Caco-2 (cell line): ENCODE measurements around the gene POLR2J3. TPM values are rescaled to one million over a fixed set of nuclear protein-coding genes. Genes with fewer than 3 reads are reported as not detected.
"Not testable (repeated sequence)": the region's sequence is repeated elsewhere in the genome, so short reads cannot be mapped to it uniquely, and the experiment has no call there.

Experiments used
- BruUV-seq: library from RNA; stranded (reverse); fragments of 400-500 nt; replicated peaks from 2 replicates; lab custom pipeline; 2021; lab: Mats Ljungman, UMichigan
- CTCF ChIA-PET: fragments of 300-600 bp; sonication (Branson Sonifier 250); formaldehyde crosslinking; loops from one replicate; lab custom pipeline; 2022; ENCODE audit warnings: antibody characterized with exemption; lab: Charles Lee
- POLR2A ChIA-PET: fragments of 300-600 bp; sonication (Branson Sonifier 250); formaldehyde crosslinking; loops from one replicate; lab custom pipeline; 2022; ENCODE audit warnings: antibody characterized with exemption; lab: Charles Lee
- DNase-seq, 2 experiments: peaks; one replicate each; pipeline versions ENCODE4 v3.0.0 to v3.0.0-alpha.2; 2020 to 2022
- H3K27me3 ChIP-seq: replicated peaks from 2 replicates; pipeline ENCODE4 v1.6.0; 2011; ENCODE audit warnings: low read length; ENCODE audit not compliant: control insufficient read depth, insufficient read depth
- H3K36me3 ChIP-seq: 2 replicates; pipeline ENCODE4 v1.5.1; 2011; ENCODE audit warnings: low read length; ENCODE audit not compliant: control insufficient read depth, insufficient read depth
- H3K4me1 ChIP-seq: fragments of 250-450 bp; sonication (Bioruptor Pico); 2 replicates; pipeline ENCODE4 v1.5.1; 2020; ENCODE audit warnings: mild to moderate bottlenecking
- H3K4me3 ChIP-seq: 2 replicates; pipeline ENCODE4 v1.5.1; 2011; ENCODE audit warnings: low read depth, mild to moderate bottlenecking, control low read depth, low read length
- H3K9me3 ChIP-seq: fragments of 250-450 bp; sonication (Bioruptor Pico); 2 replicates; pipeline ENCODE4 v1.5.1; 2020; ENCODE audit warnings: mild to moderate bottlenecking, moderate library complexity
- H3K27ac Mint-ChIP-seq: one replicate; pipeline ENCODE4 v1.8.0; 2022; ENCODE audit warnings: mixed read lengths; ENCODE audit not compliant: unreplicated experiment
- H3K27me3 Mint-ChIP-seq: one replicate; pipeline ENCODE4 v1.8.0; 2022; ENCODE audit warnings: mixed read lengths; ENCODE audit not compliant: insufficient read depth, unreplicated experiment
- H3K36me3 Mint-ChIP-seq: one replicate; pipeline ENCODE4 v1.8.0; 2022; ENCODE audit warnings: mild to moderate bottlenecking, mixed read lengths; ENCODE audit not compliant: insufficient read depth, unreplicated experiment
- H3K4me1 Mint-ChIP-seq: one replicate; pipeline ENCODE4 v1.8.0; 2022; ENCODE audit warnings: low read depth, mixed read lengths; ENCODE audit not compliant: unreplicated experiment
- H3K4me3 Mint-ChIP-seq: one replicate; pipeline ENCODE4 v1.8.0; 2022; ENCODE audit warnings: mild to moderate bottlenecking, moderate library complexity, mixed read lengths; ENCODE audit not compliant: unreplicated experiment
- H3K9me3 Mint-ChIP-seq: one replicate; pipeline ENCODE4 v1.8.0; 2022; ENCODE audit warnings: mixed read lengths; ENCODE audit not compliant: unreplicated experiment
- intact Hi-C: fragments of 100-400 bp; cut with micrococcal nuclease; formaldehyde crosslinking; loops from one replicate; pipeline ENCODE4 v1.10.0; 2022; ENCODE audit not compliant: unreplicated experiment
- total RNA-seq: library from RNA; stranded (reverse); gene quantifications from 2 replicates; pipeline ENCODE4 v1.2.3, GENCODE V29; 2022

Gene POLR2J3
- total RNA-seq, 1 experiment from 2014 or later, result 37.4 TPM

DNA sequence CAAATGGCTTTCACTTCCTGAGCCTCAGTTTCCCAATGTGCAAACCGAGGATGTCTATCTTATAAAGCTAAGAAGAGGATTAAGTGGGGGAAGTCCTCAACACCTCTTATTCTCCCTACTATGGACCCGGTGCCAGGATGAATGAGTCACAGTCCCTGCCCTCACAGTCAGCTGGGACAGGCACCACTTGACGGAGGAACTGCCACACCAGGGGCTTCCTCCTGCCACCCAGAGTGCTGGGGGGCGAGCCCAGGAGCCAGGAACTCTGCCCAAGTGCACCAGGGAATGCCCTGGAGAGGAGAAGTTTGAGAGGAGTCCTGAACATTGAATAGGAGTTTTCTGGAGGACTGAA, 41.9 kb upstream of the POLR2J3 start:
- POLR2A ChIA-PET, H3K27me3 Mint-ChIP-seq, H3K9me3 ChIP-seq, BruUV-seq, H3K4me3 ChIP-seq, intact Hi-C loops, H3K4me1 Mint-ChIP-seq, H3K4me3 Mint-ChIP-seq, H3K36me3 Mint-ChIP-seq, DNase-seq, H3K36me3 ChIP-seq, H3K4me1 ChIP-seq, H3K9me3 Mint-ChIP-seq, CTCF ChIA-PET, H3K27ac Mint-ChIP-seq, H3K27me3 ChIP-seq: not testable (repeated sequence)

DNA sequence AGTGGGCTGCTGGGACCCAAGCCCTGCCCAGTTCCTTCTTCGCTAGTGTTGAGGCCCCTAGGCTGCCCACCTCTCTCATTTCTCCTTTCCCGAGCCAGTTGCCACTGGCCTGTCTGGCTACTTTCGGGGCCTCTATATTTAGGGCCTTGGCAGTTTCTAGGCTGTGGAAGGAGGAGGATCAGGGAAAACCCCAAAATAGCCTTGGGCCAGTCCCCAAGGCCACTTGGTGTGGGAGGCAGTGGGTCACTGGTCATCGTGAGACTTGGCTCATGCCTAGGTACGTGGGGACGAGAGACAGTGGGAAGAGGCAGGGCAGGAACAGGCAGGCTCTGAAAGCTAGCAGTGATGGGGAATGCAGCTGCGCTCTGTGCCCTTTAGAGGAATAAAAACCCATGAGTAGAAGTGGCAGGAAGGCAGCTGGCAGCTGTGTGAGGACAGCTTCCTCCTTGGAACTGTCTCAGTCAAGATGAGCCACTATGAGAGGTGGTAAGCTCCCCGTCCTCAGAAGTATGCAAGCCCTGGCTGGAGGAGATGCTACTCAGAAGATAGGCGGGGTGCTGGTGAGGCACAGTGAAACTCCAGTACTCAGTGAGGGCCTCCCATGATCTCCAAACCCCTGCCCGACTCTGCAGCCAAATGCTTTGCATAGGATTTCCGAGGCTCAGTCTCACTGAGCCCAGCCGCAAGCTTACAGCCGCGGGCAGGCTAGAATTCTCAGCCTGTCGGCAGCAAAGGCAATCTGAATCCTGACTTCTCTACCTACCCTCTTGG, 41.4 kb upstream of the POLR2J3 start:
- H3K9me3 Mint-ChIP-seq, H3K36me3 Mint-ChIP-seq, H3K27ac Mint-ChIP-seq, CTCF ChIA-PET, intact Hi-C loops, H3K9me3 ChIP-seq, H3K4me3 ChIP-seq, H3K4me3 Mint-ChIP-seq, H3K27me3 Mint-ChIP-seq, BruUV-seq, H3K4me1 ChIP-seq, DNase-seq, H3K27me3 ChIP-seq, H3K4me1 Mint-ChIP-seq, H3K36me3 ChIP-seq, POLR2A ChIA-PET: not testable (repeated sequence)

DNA sequence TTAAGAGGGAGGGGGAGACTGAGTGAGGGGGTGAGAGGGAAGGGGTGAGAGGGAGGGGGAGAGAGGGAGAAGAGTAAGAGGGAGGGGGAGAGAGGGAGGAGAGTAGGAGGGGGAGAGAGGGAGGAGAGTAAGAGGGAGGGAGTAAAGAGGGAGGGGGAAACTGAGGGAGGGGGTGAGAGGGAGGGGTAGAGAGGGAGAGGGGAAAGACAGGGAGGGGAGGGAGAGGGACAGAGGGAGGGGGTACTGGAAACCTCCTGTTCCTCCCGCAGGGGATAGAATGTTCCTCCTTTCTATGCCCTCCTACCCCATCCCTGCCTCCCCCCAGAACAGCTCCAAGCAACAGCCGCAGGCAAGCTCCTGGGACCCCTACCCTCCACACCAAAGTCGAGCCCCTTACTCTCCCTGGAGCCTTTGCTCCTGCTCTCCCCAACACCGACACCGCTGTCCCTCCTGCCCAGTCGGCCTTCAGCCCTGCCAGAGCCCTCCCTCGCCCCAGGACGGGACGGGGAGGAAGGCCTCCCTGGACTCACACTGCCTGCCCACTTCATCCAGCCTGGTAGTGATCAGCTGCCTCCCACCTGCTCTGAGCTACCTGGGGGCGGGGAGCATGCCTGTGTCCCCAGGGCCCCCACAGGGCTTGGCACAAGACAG, 39.4 kb upstream of the POLR2J3 start:
- H3K4me1 Mint-ChIP-seq, H3K36me3 ChIP-seq, H3K4me3 Mint-ChIP-seq, H3K27me3 Mint-ChIP-seq, H3K36me3 Mint-ChIP-seq, POLR2A ChIA-PET, H3K4me3 ChIP-seq, intact Hi-C loops, H3K27me3 ChIP-seq, BruUV-seq, H3K27ac Mint-ChIP-seq, CTCF ChIA-PET, H3K4me1 ChIP-seq, H3K9me3 Mint-ChIP-seq, H3K9me3 ChIP-seq: not testable (repeated sequence)
- DNase-seq, result peak in 1 of 2 experiments; percentile 39

DNA sequence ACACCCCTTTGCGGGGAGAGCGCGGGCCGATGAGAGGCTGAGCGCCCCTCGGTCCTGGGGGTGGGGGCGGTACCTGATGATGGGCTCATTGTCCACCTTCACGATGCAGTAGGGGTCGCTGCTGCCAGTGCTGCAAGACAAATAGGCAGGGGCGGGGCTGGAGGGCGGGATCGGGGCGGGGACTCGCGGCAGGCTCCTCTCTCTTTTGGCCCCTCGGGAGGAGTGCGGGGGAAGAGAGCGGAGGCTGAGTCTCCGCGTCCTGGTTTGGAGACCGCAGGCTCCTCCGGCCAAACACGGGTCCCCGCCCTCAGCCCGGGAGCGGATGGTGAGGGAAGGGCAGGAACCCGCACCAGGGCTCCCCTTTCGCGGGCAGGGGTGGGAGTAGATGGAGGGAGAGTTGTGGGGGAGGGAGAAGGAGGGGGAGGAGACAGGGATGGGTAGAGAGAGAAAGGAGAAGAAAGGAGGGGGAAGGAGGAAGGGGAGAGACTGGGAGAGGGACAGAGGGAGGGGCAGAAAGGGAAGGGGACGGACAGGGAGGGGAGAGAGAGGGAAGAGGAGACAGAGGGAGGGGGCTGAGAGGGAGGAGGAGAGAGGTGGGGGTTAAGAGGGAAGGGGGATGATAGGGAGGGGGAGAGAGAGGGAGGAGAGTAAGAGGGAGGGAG, 38.8 kb upstream of the POLR2J3 start:
- H3K9me3 Mint-ChIP-seq, H3K9me3 ChIP-seq, POLR2A ChIA-PET, H3K27me3 Mint-ChIP-seq, H3K36me3 ChIP-seq, CTCF ChIA-PET, H3K4me3 ChIP-seq, H3K4me1 Mint-ChIP-seq, intact Hi-C loops, DNase-seq, H3K27ac Mint-ChIP-seq, BruUV-seq, H3K36me3 Mint-ChIP-seq, H3K27me3 ChIP-seq, H3K4me3 Mint-ChIP-seq, H3K4me1 ChIP-seq: not testable (repeated sequence)

DNA sequence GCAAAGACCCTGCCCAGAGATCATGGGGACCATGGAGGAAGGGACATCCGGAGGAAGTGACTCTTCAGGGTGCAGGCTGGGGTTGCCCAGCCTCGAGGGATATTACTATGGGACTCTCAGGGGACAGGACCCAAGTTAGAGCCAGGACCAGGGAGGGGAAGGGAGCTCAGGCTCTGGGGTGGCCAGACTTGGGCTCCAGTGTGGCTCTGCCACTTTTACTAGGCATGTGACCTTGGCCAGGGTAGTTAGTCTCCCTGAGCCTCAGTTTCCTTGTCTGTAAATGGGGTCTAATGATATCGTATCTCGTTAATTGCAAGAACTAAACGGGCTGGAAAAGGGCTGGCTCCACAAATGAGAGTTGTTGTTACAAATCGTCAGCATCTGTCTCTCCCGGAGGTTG, 38.1 kb upstream of the POLR2J3 start:
- H3K9me3 ChIP-seq, CTCF ChIA-PET, H3K4me1 ChIP-seq, H3K27ac Mint-ChIP-seq, H3K27me3 Mint-ChIP-seq, intact Hi-C loops, H3K27me3 ChIP-seq, H3K9me3 Mint-ChIP-seq, H3K4me3 Mint-ChIP-seq, BruUV-seq, H3K36me3 ChIP-seq, H3K4me1 Mint-ChIP-seq, H3K36me3 Mint-ChIP-seq, H3K4me3 ChIP-seq, POLR2A ChIA-PET: not testable (repeated sequence)
- DNase-seq, result peak in 1 of 2 experiments; percentile 16

DNA sequence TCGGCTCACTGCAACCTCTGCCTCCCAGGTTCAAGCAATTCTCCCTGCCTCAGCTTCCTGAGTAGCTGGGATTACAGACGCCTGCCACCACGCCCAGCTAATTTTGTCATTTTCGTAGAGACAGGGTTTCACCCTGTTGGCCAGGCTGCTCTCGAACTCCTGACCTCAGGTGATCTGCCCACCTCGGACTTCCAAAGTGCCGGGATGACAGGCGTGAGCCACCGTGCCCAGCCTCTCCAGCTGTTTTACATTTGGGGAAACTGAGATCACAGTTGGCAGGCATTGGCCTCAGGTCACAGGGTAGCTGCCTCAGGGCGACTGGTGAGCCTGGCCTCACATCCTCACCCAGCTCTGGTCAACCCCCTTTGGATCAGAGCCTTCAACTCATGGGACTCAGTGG, 37.4 kb upstream of the POLR2J3 start:
- H3K27ac Mint-ChIP-seq, H3K4me1 Mint-ChIP-seq, POLR2A ChIA-PET, H3K4me3 Mint-ChIP-seq, H3K4me3 ChIP-seq, DNase-seq, H3K9me3 ChIP-seq, H3K27me3 Mint-ChIP-seq, CTCF ChIA-PET, H3K36me3 Mint-ChIP-seq, H3K36me3 ChIP-seq, H3K9me3 Mint-ChIP-seq, intact Hi-C loops, BruUV-seq, H3K27me3 ChIP-seq, H3K4me1 ChIP-seq: not testable (repeated sequence)

DNA sequence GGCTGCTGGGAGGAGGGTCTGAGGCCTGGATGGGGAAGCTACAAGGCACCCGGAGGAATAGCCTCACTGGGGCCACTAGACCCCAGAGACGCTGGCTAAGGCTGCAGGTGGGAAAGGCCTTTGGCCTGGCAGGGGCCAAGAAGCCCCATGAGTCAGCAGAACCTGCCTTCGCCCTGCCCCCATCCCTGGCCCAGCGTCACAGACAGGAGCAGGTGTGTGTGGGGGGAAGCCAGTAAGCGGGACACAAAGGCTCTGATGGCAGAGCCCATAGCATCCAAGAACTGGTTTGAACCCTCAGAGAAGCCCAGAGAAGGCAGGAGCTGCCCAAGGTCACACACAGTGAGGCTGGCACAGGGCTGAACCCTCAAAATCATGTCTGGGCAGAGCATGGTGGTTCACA, 34.5 kb upstream of the POLR2J3 start:
- POLR2A ChIA-PET, H3K36me3 ChIP-seq, H3K9me3 Mint-ChIP-seq, DNase-seq, H3K27me3 ChIP-seq, intact Hi-C loops, H3K4me3 Mint-ChIP-seq, H3K4me3 ChIP-seq, H3K4me1 ChIP-seq, H3K36me3 Mint-ChIP-seq, H3K9me3 ChIP-seq, H3K27ac Mint-ChIP-seq, H3K27me3 Mint-ChIP-seq, H3K4me1 Mint-ChIP-seq, CTCF ChIA-PET, BruUV-seq: not testable (repeated sequence)
